ENCODE results near the gene C1orf174.
"Not testable (repeated sequence)": the region's sequence is repeated elsewhere in the genome, so short reads cannot be mapped to it uniquely, and the experiment has no call there.

The C1orf174 gene

DNA sequence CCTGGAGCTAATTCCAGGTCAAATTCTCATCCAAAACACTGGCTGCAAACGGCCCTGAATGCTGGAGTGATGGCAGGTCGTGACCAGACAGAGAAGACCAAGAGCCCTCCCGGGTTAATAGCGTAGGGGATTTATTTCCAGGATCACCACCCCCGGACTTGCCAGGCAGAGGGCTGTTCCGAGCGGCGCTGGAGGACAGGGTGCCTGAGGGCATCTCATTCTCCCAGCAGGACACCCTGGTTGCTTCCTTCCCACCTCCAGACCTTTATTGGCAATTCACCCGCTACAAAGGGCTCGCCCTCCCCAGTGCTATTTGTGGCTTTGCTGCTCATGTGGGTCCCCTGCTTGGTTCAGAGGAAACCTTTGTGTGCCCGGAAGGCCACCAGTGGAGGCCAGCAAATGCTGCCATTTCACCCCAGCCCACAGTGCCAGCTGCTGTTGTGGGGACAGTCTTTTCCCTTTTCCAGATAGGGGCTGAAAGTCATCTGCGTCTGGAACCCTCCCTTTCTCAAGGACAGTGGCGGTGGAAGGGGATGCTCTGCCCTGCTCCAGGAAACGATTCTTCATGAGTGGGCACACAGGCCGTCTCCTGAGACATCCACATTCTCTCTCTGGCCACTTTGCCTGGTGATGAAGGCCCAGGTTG lies 19.0 kb upstream of the C1orf174 start:
- Mint-ChIP-seq H3K27me3 (peaks cover 5% of the 10 kb centered on the region), H3K36me3 (ENCODE audit: low read depth) (no peaks in the 10 kb centered on the region), H3K4me1 (peaks cover 8% of the 10 kb centered on the region), H3K4me3 (no peak overlapping the region), H3K27ac (no peak overlapping the region), H3K9me3 (no peaks in the 10 kb centered on the region)
- ATAC-seq = no peak
- DNase-seq = no peak

DNA sequence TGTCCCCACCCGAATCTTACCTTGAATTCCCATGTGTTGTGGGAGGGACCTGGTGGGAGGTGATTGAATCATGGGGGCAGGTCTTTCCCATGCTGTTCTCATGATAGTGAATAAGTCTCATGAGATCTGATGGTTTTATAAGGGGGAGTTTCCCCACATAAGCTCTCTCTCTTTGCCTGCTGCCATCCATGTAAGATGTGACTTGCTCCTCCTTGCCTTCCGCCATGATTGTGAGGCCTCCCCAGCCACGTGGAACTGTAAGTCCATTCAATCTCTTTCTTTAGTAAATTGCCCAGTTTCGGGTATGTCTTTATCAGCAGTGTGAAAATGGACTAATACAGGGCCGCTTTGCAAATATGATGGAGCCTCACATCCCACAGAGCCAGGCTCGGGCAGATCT lies 18.3 kb upstream of the C1orf174 start:
- H3K36me3 Mint-ChIP-seq (ENCODE audit: low read depth); H3K9me3 Mint-ChIP-seq; H3K4me1 Mint-ChIP-seq; H3K27me3 Mint-ChIP-seq; H3K27ac Mint-ChIP-seq; H3K4me3 Mint-ChIP-seq; ATAC-seq; DNase-seq: not testable (repeated sequence)

DNA sequence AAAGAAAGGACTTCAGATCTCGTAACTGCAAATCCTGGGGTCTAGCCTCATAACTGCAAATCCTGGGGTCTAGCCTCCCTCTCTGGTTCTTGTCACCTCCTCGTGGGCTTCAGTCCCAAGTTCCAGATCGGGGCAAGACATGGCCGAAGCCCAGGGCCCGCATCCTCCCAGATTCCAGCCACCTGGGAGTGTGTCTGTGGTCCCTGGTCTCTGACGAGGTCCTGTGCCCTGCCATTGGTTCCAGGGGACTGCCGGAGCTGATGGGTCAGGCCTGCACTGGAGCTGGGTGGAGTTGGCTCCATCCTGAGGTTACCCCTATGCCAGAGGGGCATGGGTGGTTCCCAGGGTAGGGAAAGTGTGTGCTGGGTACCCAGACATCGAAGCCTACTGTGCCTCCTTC lies 17.7 kb upstream of the C1orf174 start:
- H3K27ac Mint-ChIP-seq = no peak overlapping the region
- H3K9me3 Mint-ChIP-seq = no peaks in the 10 kb centered on the region
- H3K36me3 Mint-ChIP-seq (ENCODE audit: low read depth) = no peaks in the 10 kb centered on the region
- H3K4me1 Mint-ChIP-seq = peaks cover 7% of the 10 kb centered on the region
- DNase-seq (no peak), ATAC-seq (no peak)
- H3K27me3 Mint-ChIP-seq = peaks cover 5% of the 10 kb centered on the region
- H3K4me3 Mint-ChIP-seq = no peak overlapping the region

DNA sequence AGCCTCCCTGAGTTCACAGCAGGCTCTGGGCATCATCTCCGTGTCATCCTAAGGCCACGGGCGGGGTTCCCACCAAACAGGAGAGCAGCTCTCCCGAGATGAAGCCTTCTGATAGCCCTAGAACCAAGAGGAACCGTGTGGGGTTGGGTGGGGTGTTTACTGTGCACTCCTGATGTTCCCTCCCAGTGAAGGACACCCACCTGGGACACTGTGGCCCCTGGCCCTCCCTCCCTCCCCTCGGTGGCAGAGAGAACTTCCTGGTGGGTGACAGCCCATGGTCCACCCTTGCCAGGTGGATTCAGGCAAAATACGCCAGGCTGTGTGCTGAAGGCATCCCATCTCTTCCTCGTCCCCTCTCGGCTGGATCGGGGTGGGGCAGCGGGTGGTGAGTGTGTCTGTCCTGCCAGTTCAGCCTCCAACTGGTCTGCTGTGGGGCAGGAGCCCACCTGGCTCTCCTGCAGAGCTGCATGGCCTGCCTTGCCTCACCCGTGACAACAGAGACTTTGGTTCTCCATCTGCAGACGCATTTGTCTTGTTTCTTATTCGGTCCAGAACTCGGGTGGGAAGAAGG lies 15.6 kb upstream of the C1orf174 start:
- ATAC-seq (no peak), DNase-seq (no peak)
- H3K27me3 Mint-ChIP-seq = peaks cover 3% of the 10 kb centered on the region
- peaks cover 2% of the 10 kb centered on the region for H3K4me1 Mint-ChIP-seq
- no peak overlapping the region for H3K27ac Mint-ChIP-seq
- no peaks in the 10 kb centered on the region for H3K36me3 Mint-ChIP-seq (ENCODE audit: low read depth)
- H3K9me3 Mint-ChIP-seq = no peaks in the 10 kb centered on the region
- H3K4me3 Mint-ChIP-seq = no peak overlapping the region

DNA sequence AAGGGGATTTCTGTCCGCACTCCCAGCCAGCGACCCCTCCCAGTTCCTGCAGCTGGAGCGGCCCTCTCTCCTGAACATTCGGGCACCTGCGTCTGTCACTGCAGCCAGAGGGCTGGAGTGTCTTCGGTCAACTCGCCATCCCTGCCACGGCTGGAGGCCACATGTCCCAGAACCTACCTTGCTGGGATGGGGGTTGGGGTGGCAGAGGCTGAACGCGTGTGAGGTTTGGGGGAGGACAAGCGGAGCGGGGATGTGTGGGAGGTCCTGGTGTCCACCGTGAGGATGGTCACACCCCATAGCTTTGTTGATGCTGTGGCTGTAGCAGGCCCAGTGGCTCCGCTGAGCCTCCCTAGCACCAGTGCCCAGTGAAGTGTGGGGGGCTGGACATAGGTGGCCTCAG lies 14.8 kb upstream of the C1orf174 start:
- no peak overlapping the region for H3K4me3 Mint-ChIP-seq
- peaks cover 2% of the 10 kb centered on the region for H3K4me1 Mint-ChIP-seq
- peaks cover 3% of the 10 kb centered on the region for H3K27me3 Mint-ChIP-seq
- ATAC-seq (no peak), DNase-seq (no peak)
- H3K27ac Mint-ChIP-seq = no peak overlapping the region
- no peaks in the 10 kb centered on the region for H3K9me3 Mint-ChIP-seq
- H3K36me3 Mint-ChIP-seq (ENCODE audit: low read depth) = no peaks in the 10 kb centered on the region

DNA sequence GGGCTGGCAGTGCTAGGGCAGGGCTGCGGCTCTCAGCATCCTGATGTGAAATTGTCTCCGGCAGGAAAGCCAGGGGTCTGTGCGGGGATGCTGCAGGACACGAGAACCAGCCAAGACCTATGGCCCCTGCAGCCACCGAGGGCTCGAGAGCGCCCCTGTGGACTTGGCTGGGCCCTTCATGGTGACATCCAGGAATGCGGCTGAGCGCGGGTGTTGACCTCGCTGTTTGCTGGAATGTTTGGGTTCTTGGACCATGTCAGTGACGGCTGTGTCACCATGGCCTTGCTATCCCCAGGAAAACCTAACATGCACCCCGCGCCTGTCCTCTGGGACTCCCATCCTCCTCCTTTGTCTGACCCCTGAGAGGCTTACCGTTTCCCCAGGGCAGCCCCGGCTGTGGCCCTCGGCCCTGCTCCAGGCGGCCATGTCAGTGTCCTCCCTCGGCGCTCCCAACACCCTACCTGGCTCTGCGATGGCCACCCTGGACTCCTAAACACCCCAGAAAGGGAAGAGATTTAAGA lies 14.3 kb upstream of the C1orf174 start:
- ATAC-seq (no peak), DNase-seq (no peak)
- Mint-ChIP-seq H3K36me3 (ENCODE audit: low read depth) (no peaks in the 10 kb centered on the region), H3K27me3 (peaks cover 3% of the 10 kb centered on the region), H3K9me3 (no peaks in the 10 kb centered on the region), H3K4me3 (no peak overlapping the region), H3K4me1 (peaks cover 2% of the 10 kb centered on the region), H3K27ac (no peak overlapping the region)

DNA sequence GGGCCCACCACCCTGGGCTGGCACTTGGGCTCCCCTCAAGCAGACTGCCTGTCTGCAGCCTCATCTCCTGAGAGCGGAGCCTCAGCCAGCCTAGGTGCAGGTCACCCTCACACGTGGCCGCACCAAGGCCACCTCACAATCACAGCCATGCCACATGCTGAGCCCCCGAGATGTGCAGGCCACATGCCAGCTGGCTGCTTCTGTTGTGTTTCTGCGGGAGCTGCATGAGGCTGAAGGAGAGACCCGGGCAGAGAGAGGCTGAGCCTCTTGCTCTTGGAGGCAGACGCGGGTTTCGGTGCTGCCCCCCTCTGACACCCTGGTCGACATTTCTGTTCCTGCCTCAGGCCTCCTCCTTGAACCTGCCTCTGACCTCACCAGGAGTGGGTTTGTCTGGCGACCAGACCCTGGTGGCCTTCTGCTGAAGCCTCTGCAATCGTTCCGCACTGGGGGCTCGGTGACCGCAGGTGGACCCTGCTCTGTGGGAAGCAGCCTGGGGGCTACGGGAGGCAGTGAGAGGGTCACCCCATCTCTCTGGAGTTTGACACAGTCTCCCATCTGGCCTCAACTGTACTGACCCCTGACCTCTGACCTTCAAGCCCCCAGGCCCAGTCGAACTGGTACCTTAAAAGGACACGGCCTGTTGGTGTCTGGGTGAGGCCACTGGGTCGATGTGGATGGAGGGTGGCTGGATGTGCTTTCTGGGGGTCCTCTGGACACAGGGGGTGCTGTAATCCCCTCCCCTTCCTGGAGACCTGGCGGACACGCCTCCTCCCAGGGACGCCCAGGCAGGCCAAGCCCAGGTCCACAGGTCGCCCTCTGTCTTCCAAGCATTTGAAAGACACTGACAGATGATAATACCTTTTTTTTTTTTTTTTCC lies 13.0 kb upstream of the C1orf174 start:
- Mint-ChIP-seq H3K9me3 (no peaks in the 10 kb centered on the region), H3K27me3 (peaks cover 3% of the 10 kb centered on the region), H3K27ac (no peak overlapping the region), H3K4me1 (peaks cover 2% of the 10 kb centered on the region), H3K36me3 (ENCODE audit: low read depth) (no peaks in the 10 kb centered on the region), H3K4me3 (no peak overlapping the region)
- ATAC-seq = no peak
- DNase-seq = no peak

DNA sequence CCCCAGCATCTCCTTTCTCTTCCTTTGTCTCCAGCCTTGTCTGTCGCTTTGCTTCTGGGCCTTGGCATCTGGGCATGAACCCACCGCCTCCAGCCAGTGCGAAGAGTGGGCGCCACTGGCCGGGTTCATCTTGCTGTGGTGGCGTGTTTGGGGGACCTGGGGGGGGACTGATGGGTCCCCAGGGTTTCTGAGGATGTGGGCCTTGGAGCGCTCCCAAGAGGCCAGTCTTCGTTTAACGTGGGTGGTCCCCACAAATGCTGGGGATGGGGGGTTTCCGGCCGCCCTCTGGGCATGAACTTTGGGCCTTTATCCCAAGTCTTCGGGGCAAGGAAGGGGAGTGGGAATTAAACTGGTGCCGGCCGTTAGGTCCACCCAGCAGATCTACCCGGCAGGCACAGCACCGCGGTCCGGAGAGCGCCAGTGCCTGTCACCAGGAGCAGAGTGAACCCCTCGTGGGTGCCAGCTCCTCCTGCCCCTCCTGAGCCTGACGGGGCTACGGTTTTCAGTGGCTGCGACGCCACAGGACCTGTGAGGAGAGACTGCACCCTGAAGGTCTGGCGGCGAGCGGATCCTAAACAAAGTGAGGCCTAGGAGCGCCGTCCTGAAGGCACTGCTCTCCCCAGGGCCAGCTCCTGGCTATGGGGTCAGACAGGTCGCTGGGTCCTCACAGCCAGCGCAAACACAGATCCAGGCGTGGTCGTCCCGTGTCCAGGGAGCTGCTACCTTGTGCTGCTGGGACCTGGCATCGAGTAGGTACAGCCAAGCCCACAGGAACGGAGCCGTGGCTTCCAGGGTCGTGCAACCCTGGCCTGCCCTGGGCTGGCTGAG lies 12.1 kb upstream of the C1orf174 start:
- peaks cover 2% of the 10 kb centered on the region for H3K4me1 Mint-ChIP-seq
- H3K27ac Mint-ChIP-seq = no peak overlapping the region
- no peak overlapping the region for H3K4me3 Mint-ChIP-seq
- ATAC-seq (no peak), DNase-seq (no peak)
- no peaks in the 10 kb centered on the region for H3K9me3 Mint-ChIP-seq
- no peaks in the 10 kb centered on the region for H3K36me3 Mint-ChIP-seq (ENCODE audit: low read depth)
- H3K27me3 Mint-ChIP-seq = peaks cover 3% of the 10 kb centered on the region

DNA sequence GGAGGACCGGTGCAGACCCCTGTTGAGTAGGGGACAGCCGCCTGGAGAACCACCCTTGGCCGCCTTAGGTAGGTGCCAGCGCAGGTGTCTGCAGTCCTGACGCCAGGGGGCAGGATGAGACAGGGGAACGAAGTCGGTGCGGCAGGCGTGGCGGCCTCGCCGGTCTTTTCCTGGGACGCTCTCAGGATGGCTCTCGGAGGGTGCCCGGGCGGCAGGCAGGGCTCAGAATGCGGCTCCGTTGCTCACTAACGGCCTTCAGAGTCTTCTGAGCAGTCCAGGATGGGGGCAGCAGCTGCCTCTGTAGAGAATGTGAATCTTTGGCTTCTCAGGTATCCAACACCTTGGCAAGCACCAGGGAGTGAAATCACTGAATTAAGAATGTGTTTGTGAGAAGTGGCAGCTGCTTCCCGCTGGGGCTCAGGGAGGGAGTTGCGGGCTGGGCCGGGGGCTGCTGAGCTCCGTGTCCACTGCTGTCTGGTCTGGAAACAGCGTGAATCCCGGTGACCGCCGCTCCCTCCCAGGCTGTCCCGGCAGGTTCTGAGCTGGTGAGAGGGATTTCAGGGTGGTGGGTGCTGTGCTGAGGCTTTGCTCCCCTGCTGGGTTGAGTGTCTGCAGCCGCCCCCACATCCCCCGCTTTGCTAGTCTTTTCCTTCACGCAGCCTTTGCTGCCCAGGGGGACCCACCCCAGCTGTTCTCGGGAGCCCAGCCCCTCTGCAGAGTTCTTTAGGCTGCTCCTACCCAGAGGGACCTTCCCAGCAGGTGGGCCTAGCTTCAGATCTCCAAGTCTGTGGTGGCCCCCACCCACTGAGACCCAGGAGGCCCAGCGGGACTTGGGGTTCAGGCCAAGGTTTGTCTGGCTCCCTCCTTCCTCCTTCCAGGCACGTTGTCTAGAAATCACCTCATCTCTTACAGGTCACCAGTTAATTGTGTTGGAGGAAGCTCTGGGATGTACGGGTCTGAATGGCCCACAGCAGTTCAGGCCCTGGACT lies 11.1 kb upstream of the C1orf174 start:
- peaks cover 3% of the 10 kb centered on the region for H3K27me3 Mint-ChIP-seq
- ATAC-seq = peak; percentile 69
- DNase-seq = peak; percentile 82
- no peak overlapping the region for H3K27ac Mint-ChIP-seq
- peaks cover 5% of the 10 kb centered on the region for H3K4me1 Mint-ChIP-seq
- no peak overlapping the region for H3K4me3 Mint-ChIP-seq
- H3K36me3 Mint-ChIP-seq (ENCODE audit: low read depth) = no peaks in the 10 kb centered on the region
- no peaks in the 10 kb centered on the region for H3K9me3 Mint-ChIP-seq

DNA sequence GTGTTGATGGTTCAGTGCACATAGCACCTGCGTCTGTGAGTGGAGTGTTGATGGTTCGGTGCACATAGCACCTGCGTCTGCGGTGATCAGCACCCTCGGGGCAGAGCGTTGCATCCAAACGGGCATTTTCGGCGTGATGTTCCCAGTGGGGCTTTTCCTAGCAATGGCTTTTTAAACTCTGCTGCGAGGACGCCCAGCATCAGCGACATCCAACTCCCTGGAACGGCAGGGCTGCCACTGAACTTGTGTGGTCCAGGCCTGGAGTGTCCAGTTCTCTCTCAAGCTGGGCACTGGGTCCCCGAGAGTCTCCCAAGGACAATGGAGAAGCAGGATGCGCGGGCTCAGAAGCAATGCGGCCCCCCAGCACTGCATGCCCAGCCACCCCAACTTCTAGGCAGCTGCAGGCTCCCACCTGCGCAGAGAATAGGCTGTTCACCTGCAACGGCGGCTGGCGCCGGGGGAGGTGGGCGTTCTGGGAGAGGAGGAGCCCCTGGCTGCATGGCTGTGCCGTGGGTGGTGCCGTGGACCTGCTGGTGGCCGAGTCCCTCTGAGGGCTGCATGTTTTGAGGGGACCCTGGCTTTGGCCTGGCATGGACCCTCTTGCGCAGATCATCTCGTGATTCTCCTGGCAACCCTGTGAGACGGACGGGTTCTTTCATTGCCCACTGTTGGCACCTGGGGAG lies 10.1 kb upstream of the C1orf174 start:
- no peak for ATAC-seq

DNA sequence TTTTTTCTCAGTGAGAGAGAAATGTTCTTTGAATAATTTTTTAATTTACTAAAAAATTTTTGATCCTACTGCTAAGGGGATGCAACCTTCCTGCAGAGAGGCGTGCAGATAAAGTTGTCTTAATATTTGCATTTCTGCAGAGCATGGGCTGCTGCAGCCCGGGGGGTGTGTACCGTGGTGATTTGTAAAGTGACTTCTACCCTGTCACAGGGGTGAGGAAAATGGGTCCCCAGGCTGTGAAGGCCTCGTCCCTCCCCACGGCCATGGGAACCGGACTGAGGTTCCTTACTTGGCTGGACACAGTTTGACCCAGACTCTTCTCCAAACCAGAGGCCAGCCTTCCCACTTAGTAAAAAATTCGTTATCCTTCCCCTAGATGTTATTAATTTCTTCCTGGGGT lies 9.5 kb upstream of the C1orf174 start:
- Mint-ChIP-seq H3K9me3 (no peaks in the 10 kb centered on the region), H3K4me1 (peaks cover 5% of the 10 kb centered on the region), H3K27me3 (peaks cover 3% of the 10 kb centered on the region), H3K27ac (no peak overlapping the region), H3K4me3 (no peak overlapping the region), H3K36me3 (ENCODE audit: low read depth) (no peaks in the 10 kb centered on the region)
- DNase-seq (no peak), ATAC-seq (no peak)

More for the DNA sequence above, 10.1 kb upstream of the C1orf174 start:
- Mint-ChIP-seq H3K27me3 (peaks cover 3% of the 10 kb centered on the region), H3K4me1 (peaks cover 5% of the 10 kb centered on the region), H3K4me3 (no peak overlapping the region), H3K36me3 (ENCODE audit: low read depth) (no peaks in the 10 kb centered on the region), H3K9me3 (no peaks in the 10 kb centered on the region), H3K27ac (no peak overlapping the region)
- no peak for DNase-seq

DNA sequence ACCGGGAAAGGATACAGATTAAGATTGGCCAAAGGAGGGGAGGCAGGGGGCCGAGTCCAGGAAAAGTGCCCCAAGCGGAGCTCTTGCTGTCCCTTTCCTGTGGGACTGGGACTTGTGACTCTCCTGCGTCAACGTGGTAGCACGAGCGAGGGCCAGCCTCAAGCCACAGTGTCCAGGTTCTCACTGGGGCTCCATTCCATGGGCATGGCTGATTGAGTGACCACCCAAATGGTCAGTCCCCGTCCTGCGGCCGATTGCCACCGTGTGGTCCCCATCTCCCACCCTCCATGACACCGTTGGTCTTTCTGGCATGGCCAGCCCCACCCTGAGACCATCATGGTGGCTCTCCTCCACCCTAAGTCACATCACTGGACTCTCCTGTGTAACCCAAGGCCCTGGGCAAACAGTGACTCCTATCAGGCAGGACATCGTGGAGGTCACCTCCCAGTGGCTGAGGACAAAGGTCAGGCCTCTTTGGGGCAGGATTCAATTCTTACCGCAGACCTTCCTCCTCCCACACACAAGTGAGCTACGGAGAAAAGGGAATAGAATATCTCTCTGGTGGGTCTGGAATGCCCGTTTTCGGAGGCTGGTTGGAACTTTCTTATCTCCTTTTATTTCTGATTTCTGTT lies 8.9 kb upstream of the C1orf174 start:
- Mint-ChIP-seq H3K27me3 (peaks cover 3% of the 10 kb centered on the region), H3K4me3 (no peak overlapping the region), H3K4me1 (peaks cover 5% of the 10 kb centered on the region), H3K9me3 (no peaks in the 10 kb centered on the region), H3K27ac (no peak overlapping the region), H3K36me3 (ENCODE audit: low read depth) (no peaks in the 10 kb centered on the region)
- DNase-seq (no peak), ATAC-seq (no peak)
